GM10266 (cell line): Measurements from ENCODE around the gene PPP1R13B.

Experiments used
- DNase-seq: peaks from one replicate; pipeline ENCODE4 v3.0.0; 2012; ENCODE audit errors: extremely low spot score
- TF ChIP-seq, protein P1 (sequence below): IDR thresholded peaks from 2 replicates; pipeline ENCODE4 v1.5.1; 2012; ENCODE audit warnings: mild to moderate bottlenecking, low read depth; ENCODE audit not compliant: control insufficient read depth, insufficient read depth; ENCODE audit errors: missing control alignments

PPP1R13B gene

GRCh38 chr14:103773521-103773920 lies 73.9 kb downstream of the PPP1R13B start:
- TF ChIP-seq, protein P1, sequence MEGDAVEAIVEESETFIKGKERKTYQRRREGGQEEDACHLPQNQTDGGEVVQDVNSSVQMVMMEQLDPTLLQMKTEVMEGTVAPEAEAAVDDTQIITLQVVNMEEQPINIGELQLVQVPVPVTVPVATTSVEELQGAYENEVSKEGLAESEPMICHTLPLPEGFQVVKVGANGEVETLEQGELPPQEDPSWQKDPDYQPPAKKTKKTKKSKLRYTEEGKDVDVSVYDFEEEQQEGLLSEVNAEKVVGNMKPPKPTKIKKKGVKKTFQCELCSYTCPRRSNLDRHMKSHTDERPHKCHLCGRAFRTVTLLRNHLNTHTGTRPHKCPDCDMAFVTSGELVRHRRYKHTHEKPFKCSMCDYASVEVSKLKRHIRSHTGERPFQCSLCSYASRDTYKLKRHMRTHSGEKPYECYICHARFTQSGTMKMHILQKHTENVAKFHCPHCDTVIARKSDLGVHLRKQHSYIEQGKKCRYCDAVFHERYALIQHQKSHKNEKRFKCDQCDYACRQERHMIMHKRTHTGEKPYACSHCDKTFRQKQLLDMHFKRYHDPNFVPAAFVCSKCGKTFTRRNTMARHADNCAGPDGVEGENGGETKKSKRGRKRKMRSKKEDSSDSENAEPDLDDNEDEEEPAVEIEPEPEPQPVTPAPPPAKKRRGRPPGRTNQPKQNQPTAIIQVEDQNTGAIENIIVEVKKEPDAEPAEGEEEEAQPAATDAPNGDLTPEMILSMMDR, result no peak

DNA sequence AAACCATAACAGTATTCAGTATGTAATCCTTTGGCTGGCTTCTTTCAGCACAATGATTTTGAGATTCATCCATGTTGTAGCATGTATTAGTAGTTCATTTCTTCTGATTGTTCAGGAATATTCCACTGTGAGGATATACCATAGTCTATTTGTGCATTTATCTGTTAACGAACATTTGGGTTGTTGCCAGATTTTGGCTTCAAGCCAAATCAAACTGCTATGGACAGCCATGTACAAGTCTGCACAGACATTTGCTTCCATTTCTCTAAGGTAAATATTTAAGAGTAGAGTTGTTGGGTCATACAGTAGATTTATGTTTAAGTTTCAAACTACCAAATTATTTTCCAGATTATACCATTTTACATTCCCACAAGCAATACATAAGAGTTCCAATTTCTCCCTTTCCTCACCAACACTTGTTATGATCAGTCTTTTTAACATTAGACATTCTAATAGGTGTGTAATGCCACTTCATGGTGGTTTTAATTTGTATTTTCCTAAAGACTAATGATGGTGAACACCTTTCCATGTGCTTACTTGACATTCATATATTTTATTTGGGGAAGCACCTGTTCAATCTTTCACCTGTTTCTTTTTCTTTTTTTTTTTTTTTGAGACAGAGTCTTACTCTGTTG lies 75.2 kb downstream of the PPP1R13B start:
- no peak for DNase-seq
- TF ChIP-seq, protein P1, result no peak

More at GRCh38 chr14:103773521-103773920, 73.9 kb downstream of the PPP1R13B start:
- no peak for DNase-seq

GRCh38 chr14:103770902-103771301 lies 76.5 kb downstream of the PPP1R13B start:
- no peak for DNase-seq
- TF ChIP-seq, protein P1, result no peak

DNA sequence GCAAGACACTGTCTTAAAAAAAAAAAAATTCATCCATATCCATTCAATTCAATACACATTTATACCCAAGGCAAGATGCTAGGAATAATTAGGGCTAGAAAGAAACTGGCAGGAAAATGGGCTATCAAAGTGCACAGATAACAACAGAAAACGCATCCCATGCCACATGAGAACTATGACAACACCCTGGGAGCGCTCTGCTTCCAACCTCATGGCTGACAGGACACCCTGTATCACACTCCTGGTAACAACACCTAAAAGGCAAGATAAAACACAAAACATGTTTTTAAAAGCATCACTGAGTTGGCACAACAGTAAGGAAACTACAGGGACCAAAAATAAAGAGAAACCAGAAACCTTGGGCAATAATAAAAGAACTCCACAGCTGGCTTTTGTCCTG lies 76.9 kb downstream of the PPP1R13B start:
- no peak for DNase-seq
- TF ChIP-seq, protein P1, result no peak

- no peak for DNase-seq
- TF ChIP-seq, protein P1, result no peak
These were observed 80.0 kb downstream of the PPP1R13B start for GRCh38 chr14:103767336-103767894.

DNA sequence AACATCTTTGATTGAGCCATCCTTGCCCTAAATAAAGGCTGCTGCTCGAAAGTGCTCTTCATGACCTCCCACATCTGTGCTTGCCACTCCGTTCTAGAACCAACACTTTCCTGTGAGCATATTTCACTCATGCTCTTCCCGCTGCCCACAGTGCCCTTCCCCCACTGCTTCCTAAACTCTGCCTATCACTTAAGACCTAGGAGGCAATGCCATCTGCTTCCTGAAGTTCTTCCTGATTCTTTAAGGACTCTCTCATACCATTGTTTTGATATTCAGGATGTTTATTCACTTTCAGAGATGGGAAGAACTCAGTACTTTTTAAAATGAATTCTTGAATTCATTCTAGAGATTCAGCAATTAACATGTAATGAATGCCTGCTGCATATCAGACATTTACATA lies 81.8 kb downstream of the PPP1R13B start:
- no peak for DNase-seq
- TF ChIP-seq, protein P1, result no peak

GRCh38 chr14:103763730-103764488 lies 83.5 kb downstream of the PPP1R13B start:
- TF ChIP-seq, protein P1, result no peak
- peak; percentile 57 for DNase-seq
